GM21717 (cell line): ENCODE data around the gene KLF11.

ENCODE experiments used
- ATAC-seq: cut with Tn5 transposase; IDR thresholded peaks from one replicate; pipeline ENCODE4 v1.9.1; 2021; ENCODE audit warnings: mild to moderate bottlenecking, moderate library complexity; ENCODE audit not compliant: unreplicated experiment

KLF11 gene

DNA sequence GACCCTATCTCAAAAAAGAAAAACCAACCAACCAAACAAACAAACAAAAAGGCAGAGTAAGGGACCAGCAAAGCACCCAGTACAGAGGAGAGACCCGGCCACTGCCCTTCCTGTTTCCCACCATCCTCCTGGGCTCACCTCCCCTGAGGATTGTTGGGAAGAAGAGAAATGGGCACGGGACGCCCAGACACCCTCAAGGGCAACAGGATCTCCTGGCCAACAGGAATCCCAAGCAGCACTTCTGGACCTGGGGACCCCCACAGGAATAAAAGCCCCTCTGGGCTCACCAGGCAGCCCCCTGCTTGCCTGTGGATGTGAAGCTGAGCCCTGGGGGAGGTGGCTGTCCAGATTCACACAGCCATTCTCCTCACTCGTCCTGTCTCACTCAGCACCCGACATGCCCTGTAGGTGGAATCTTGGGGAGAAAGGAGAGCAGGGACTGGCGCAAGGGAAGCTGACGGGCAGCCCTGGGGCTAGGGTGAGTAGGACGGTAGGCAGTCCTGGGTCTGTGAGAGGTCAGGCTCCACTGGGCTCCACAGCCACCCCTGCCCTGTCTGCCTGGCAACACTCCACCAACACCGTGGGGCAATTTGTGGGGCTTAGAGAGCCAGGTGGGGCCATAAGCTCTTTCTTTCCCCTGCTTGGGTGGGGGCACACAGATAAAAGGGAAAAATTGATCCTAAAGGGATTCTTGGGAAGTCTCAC, 18.0 kb downstream of the KLF11 start:
- ATAC-seq, result no peak

DNA sequence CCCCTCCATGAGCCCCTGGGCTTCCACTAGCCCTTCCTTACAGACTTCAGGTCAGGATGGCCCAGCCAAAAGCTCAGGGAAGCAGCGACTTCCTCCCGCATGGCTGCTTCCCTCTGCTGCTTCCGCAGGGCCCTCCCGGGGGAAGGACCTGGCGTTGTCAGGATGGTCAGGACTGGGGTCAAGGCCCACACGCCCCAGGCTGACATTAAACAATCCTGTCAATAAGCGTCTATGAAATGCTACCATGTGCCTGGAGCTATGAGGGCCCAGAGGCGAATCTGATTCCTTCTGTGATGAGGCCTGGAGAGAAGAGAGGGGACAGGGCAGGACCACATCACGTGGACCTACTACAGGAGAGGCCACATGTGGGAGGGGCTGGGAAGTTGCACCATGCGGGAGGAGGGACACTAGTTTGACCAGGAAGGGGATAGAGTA, 19.6 kb downstream of the KLF11 start:
- ATAC-seq, result no peak

DNA sequence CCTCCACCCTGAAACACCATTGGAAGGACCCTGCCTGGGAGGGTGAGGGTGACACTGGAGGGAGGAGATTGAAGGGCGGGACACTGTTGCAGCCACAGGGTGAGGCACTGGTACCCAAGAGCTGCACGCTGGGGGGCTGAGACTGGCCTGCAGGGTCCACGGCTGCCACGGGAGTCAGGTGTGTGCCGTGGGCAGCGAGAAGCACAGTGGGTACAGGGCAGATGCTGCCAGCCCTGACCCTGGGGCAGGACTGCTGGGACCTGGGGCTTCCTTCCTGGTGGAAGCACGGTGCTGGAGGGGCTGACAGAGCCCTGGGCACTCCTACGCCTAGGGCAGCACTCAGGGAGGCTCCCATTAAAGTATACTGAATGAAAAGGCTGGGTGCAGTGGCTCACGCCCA, 20.2 kb downstream of the KLF11 start:
- no peak for ATAC-seq

DNA sequence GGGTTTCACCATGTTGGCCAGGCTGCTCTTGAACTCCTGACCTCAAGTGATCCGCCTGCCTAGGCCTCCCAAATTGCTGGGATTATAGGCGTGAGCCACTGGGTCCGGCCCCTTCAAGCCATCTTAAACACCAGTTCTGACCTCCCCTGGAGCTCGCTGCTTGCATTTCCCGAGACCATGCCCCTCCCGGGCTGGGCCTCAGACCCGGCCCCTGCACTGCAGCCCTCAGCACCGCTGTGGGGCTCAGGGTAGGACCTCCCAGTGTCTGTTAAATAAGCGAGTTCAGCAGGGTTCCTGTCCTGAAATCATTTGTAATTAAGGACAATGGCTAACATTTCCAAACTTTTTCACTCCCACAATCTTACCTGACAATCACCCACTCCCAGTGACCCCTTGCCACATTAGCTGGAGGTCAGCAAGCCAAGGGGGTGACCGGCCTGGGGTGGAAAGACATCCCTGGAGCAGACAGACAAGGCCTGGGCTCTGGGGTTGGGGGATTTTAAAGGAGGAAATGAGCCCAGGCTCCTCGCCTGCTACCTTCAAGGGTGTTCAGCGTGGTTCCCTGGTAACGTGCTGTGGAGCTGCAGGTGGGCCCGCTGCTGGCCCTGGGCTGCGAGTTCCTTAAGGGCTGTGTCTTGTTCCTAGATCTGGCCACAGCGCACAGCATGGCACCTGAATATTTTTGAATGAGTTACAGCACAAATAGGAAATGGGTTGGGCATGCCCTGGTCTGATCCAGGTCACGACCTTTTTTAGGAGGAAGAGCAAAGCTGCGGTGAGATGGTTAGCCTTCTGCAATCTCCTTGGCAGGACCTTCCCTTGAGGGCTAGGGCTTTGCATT, 21.8 kb downstream of the KLF11 start:
- ATAC-seq, result no peak

DNA sequence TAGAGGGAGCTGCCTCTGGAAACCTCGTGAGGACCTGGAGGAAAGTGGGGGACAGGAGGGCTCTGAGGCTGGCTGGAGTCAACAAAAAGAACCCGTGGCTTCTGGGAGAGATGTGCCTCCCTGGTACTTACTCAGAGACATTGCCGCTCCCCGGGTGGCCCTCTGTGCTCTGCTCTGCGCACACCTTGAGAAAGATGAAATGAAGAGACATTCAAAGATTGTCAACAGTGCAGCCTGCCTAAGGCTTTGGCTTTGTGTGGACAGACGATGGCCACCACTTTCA, 22.4 kb downstream of the KLF11 start:
- no peak for ATAC-seq

DNA sequence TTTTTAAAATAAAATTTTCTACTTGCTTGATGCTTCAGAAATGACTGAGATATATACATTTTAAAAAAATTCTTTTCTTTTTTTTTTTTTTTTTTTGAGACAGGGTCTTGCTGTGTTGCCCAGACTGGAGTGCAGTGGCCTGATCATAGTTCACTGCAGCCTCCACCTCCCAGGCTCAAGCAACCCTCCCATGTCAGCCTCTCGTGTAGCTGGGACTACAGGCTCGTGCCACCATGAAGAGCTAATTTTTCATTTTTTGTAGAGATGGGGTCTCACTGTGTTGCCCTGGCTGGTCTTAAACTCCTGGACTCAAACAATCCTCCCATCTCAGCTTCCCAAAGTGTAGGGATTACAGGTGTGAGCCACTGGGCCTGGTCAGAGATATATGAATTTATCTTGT, 24.0 kb downstream of the KLF11 start:
- no peak for ATAC-seq

DNA sequence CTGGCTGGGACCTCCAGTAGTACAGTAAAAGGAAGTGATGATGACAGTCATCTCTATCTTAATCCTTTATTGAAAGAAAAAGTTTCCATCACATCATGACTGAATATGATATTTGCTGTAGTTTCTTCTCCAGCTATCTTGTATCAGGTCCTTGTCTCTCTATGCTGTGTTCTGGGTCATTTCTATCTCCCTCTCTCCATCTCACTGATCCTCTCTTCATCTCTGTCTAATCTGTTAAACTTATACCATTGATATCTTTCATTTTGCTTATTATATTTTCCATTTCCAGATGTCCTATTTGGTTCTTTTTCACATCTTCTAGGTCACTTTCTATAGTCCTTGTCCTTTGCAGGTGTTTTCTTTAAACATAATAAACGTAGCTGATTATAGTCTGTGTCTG, 24.5 kb downstream of the KLF11 start:
- ATAC-seq, result no peak

DNA sequence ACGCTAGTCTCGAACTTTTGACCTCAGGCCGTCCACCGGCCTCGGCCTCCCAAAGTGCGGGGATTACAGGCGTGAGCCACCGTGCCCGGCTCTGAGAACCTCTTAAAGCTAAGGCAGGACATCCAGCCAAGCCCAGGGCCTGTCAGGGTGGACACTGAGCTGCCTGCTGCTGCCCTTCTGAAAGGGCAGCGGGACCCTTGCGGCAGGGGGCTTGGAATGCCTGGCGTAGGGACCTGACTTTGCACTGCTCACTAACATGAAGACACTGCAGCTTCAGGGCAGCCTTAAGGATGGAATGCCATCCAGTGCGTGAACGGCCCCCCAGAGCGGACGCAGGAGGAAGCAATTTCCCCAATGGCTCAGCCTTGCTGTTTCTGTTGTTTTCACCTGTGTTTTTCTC, 27.8 kb downstream of the KLF11 start:
- no peak for ATAC-seq

DNA sequence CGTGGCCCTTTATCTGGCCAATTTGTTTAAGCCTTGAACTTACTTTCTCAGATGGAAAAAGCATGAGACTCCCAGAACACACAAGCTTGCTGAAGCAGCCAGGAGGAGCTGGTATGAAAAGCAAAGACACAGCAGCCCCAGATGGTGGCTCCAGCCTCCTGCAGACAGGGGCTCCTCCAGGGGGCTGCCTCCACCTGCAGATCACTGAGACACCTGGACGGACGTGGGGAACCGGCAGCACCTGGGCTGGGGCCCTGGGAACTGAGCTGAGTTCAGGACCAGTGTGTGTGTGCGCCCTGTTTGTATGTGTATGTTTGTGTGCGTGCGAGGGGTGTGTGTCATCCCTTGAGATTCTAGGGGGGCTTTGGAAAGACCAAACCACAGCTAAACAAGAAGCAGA, 28.2 kb downstream of the KLF11 start:
- no peak for ATAC-seq

DNA sequence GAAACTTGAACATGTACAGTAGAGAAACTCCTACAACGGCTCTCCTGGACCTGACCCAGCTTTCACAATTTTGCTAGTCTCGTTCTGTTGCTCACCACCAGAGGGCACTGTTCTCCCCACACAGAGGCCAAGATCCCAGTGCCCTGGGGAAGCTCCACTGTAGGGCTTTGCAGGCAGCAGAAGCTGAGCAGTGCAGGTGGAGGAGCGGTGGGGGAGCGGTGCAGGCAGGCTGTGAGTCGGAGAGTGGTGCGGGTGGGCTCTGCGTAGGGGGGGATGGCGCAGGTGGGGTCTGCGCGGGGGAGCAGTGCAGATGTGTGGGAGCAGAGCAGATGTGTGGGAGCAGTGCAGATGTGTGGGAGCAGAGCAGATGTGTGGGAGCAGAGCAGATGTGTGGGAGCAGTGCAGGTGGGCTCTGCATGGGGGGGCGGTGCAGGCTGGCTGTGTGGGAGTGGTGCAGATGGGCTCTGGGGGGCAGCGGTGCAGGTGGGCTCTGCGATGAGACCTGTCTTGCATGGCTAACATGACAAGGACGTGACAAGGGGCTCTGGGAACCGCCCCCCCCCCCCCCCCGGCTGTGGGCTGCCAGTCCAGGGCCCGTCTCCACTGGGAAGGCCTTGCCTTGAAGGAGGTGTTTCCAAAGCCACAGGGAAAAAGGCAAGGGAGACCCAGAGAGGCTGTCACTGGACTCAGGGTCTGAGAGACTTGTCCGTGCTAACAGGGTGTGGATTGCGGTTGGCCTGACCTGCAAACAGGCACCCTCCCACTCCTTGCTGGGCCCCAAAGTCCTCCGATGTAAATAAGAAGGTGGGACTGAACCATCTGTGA, 29.5 kb downstream of the KLF11 start:
- ATAC-seq, result peak; percentile 78

DNA sequence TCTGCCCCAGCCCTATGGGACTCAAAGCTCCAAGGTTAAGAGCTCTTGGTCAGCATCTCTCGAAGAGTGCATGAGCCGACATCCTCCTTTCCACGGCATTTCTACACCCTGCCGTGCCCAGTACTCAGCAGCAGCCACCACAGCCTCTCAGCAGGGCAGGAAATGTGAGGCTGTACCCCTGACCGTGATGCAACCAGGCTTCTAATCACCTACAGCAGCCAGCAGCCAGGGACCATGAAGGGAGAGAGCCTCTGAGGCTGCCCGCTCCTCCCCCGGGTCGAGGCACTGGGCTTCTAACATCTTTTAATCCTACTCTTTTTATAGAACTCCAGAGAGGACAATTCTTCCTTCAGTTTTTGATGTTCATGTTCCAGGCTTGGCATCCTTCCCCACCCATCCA, 30.4 kb downstream of the KLF11 start:
- no peak for ATAC-seq

DNA sequence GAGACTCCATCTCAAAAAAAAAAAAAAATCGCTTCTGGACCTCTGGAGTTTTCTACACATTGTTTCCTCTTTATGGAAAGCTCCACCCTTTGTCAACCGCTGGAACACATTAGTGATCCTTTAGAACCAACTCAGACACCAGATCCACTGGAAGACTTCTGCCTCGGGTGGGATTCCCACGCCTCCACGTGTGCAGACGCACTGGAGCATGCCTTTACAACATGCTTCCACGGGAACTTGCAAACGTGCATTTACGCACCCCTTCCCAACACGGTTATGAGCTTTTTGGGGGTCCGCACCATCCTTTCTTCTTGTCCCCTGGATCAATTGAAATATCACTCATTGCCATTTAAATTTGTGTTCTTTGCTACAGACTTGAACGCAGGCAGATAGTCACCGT, 31.8 kb downstream of the KLF11 start:
- no peak for ATAC-seq

DNA sequence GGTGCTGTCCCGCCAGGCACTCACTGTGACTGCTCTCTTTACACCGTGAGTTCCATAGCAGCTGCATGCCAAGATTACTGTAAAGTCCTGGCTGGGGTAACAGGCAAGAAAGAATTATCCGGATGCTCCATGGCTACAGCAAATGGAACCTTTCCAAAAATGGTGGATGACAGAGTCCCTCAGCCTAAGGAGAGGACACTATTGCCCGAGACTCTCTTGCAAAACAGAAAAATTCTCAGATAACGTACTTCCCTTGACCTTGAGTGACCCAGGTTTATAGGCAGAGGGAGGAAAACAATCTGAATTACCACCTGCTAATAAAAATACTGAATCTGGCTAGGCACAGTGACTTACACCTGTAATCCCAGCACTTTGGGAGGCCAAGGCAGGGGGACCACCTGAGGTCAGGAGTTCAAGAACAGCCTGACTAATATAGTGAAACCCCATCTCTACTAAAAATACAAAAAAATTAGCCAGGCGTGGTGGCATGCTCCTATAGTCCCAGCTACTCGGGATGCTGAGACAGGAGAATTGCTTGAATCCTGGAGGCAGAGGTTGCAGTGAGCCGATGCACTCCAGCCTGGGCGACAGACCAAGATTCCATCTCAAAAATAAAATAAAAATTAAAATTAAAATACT, 32.3 kb downstream of the KLF11 start:
- no peak for ATAC-seq

DNA sequence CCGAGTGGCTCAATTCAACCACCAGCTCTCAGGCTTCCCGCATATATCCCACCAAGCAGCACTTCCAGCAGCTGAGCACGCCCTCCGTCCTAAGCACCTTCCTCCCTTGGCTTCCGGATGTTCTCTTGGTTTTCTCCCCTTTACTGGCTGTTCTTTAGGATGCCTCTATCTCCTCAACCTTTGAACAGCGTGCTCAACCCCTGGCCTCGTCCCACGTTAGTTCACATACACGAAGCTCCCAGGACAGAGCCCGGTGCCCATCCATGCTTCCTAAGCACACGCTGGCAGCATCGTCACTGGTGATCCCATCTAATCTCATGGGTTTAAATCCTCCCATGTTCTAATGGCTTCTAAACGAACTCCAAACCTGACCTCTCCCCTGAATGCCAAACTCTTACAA, 33.2 kb downstream of the KLF11 start:
- ATAC-seq, result no peak

DNA sequence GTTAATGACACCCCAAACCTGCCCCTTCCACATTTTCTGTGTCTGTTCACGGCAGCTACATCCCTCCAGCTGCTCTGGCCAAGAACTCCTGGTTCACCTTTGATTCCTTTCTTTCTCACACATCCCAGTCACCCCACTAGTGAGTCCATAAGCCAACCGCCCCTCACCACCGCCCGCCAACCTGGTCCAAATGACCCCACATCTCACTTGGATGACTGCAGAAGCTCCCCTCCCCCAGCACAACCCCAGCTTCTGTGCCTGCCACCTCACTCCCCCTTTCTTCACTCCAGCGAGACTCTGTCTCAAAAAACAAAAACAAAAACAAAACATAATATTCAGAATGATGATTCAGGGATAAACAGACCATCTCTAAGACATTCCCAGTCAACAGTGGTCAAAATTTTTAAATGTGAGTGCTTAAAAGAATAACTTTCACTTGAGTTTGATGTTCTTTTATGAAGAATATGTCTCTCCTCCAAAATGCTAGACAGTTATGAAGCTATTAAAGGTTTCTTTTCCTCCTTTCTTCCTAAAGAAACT, 33.7 kb downstream of the KLF11 start:
- ATAC-seq, result no peak

DNA sequence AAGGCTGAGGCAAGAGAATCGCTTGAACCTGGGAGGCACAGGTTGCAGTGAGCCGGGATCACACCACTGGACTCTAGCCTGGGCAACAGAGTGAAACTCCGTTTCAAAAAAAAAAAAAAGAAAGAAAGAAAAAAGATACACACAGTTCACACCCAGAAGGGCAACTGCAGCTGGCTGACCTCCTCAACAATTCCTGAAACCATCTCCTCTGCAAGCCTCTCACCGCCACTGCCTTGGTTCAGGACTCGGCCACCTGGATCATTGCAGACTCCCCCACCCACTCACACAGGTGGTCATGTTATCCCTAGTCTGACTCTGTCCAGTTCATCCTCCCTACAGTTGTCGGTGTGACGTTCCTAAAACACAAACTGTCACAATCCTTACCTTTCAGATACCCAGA, 34.7 kb downstream of the KLF11 start:
- no peak for ATAC-seq

DNA sequence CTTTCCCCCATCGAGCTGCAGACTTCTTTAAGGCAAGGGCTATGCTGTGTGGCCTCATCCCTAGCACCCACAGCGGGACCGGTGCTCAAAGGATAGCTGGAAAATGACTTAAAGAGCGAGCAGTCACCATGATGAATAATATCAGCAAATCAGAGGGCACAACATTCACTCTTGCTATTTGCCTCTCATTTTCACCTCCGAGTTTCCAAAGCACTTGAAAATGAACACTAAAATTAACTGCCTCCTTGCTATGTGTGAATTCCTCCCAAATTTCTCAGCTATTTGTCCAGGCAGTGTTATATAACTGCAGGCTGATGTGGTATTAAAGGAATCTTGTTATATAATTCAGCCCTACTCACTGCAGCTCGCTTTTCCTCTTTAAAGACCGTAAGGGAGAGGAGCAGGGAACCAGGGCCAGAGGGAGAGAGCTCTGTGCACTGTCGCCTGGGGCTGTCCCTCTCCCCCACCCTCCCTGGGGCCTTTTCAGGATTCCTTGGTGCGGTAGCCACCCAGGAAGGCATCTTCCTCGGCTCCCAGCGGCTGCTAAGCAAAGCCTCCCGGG, 35.4 kb downstream of the KLF11 start:
- ATAC-seq, result no peak

DNA sequence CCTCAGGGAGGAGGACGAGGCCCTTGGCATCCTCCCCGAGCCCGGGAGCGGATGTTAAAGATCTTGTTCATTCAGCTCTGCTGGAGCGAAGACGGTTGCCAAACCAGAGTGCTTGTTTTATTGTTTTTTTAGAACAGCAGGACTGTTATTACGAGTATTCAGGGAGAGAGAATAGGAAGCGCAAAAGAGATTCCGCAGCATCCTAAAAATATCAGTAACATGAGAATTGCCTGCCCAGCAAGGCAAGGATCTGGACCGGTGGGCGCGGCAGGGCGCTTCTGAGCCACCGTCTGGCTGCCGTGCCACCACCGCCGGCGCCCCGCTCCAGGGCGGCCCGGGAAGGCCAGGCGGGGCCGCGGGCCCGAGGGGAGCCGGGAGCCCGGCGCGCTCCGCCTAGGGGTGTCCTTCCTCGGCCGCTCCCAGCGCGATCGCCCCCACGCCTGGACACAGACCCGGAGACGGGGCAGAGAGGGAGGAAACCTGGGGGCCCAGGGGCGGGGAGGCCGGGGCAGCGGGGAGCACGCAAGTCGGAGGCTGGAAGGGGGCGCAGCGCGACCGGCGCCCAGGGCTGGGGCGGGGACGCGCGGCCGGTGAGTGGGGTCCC, 36.0 kb downstream of the KLF11 start:
- no peak for ATAC-seq

DNA sequence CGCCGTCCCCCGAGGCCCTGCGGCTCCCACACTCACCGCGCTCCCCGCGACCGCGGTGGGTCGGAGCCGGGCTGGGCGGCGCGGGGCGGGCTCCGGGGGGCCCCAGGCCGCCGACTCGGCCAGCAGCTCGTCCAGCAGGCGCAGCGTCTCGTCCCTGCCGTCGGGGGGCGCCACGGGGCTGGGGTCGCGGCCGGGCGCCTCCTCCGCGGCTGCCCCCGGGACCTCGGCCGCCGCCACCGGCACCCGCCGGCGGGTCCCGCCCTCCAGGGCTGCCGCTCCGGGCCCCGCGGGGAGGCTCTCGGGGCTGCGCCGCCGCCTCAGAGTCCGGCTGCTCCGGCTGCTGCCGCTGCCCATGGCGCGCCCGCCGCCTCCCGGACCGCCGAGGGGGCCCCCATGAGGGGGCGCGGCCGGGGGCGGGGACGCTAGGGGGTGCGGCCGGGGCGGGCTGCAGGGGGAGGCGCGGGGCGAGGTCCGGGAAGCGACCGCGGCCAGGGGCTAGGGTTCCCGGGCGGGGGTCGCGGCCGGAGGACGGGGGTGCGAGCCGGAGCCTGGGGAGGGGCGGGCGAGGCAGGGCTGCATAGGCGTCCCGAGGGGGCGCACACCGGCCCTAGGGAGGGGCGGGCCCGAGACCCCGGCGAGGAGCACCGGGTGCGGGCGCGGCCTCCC, 36.7 kb downstream of the KLF11 start, which contains the start of gene CYS1:
TSS of gene CYS1 (minus strand) at position 542 of the 666 bp plus-strand sequence. CDS start at position 354, 188 bp downstream.
- no peak for ATAC-seq
